Activated T-helper 1 cell treated with Interleukin-2 at 50 U/mL for 16 hours (primary cell): ENCODE results near the gene LOXL3.
A peak's percentile ranks its signal among the peaks of the same experiment; 100 is the strongest.
"Not testable (repeated sequence)": the region's sequence is repeated elsewhere in the genome, so short reads cannot be mapped to it uniquely, and the experiment has no call there.

Source experiments
- DNase-seq: peaks from one replicate; pipeline ENCODE4 v3.0.0-alpha.2; 2020; ENCODE audit warnings: low read depth

The LOXL3 gene

GRCh38 chr2:74488643-74489481 is 64.9 kb downstream of the LOXL3 start:
- no peak for DNase-seq

GRCh38 chr2:74486141-74486540 is 67.6 kb downstream of the LOXL3 start:
- no peak for DNase-seq

GRCh38 chr2:74483675-74484164 is 70.0 kb downstream of the LOXL3 start:
- DNase-seq = not testable (repeated sequence)

DNA sequence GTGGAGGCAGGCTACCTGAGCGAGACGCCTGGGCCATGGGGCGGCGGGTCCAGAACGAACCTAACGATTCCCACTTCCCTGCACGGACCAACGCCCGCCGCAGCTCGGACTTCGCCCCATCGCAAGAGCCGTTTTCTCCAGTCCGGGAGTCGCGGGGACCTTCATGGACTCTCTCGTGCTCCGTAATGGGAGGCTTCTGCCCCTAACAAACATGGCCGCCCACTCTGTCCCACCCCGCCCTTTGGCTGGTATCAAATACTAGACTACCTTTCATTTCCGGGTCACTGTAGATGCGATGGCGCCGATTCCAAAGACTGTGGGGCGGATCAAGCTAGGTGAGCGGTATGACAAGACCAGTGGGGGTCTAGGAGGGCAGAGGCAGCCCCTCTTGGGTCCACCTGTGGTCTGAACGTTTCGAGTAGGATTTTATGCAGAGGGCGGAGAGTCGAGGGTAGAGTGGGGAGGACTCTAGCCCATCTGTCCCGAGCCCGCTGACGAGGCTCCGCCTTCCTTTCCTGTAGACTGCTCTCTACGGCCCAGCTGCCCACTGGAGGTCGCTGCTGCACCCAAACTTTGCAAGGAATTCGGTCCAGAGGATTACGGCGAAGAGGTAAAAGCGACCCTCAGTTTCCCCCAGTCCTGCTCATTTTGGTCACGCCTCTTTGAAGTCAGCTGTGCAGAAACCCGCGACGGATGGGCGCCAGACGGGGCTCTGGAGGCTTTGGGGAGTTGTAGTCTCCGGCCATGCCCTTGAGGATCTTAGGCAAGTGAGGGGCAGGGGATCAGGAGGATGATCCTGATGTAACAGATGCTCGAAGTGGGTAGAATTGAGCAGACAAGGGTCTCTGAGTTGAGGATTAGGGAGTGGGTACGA is 70.7 kb downstream of the LOXL3 start, which contains the start of the genes CCDC142 and TTC31:
CCDC142 (minus strand) TSS at position 198 of the 874 bp plus-strand sequence; CDS start at position 37, 161 bp downstream.
TTC31 (plus strand) TSS at position 281 of the 874 bp plus-strand sequence; CDS start at position 296, 15 bp downstream.
- DNase-seq = peak; percentile 83
